OCI-LY3 (cell line): ENCODE data around the gene NUP58.
A peak's percentile ranks its signal among the peaks of the same experiment; 100 is the strongest.

Source experiments
- H2AFZ ChIP-seq: fragments of 200-600, 300-600 bp; shearing (Covaris generic); 2 replicates; pipeline ENCODE4 v1.6.0; 2014; ENCODE audit warnings: antibody characterized with exemption, low read depth, low read length
- H3K27ac ChIP-seq: fragments of 200-600, 300-600 bp; sonication (generic); 2 replicates; pipeline ENCODE4 v1.5.1; 2014; ENCODE audit warnings: mild to moderate bottlenecking, low read length, moderate library complexity, mixed read lengths
- H3K27me3 ChIP-seq: fragments of 200-600, 300-600 bp; sonication (generic); 2 replicates; pipeline ENCODE4 v1.6.1; 2014; ENCODE audit warnings: low read depth, low read length, mixed read lengths
- H3K36me3 ChIP-seq: fragments of 200-600, 300-600 bp; sonication (generic); replicated peaks from 2 replicates; pipeline ENCODE3; 2014; ENCODE audit warnings: low read depth, low read length, mixed read lengths
- H3K4me1 ChIP-seq: fragments of 300-600, 200-600 bp; sonication (generic); 2 replicates; pipeline ENCODE4 v1.6.1; 2014; ENCODE audit warnings: low read length, mixed read lengths
- H3K4me2 ChIP-seq: fragments of 200-600, 300-600 bp; sonication (generic); 2 replicates; pipeline ENCODE4 v1.6.1; 2014; ENCODE audit warnings: low read length, mixed read lengths
- H3K4me3 ChIP-seq: fragments of 300-600, 200-600 bp; sonication (generic); 2 replicates; pipeline ENCODE4 v1.5.1; 2014; ENCODE audit warnings: antibody characterized with exemption, mild to moderate bottlenecking, low read length, moderate library complexity
- H3K79me2 ChIP-seq: fragments of 300-600, 200-600 bp; shearing (Covaris generic); 2 replicates; pipeline ENCODE4 v1.6.1; 2014; ENCODE audit warnings: mild to moderate bottlenecking, low read length, mixed read lengths
- H3K9ac ChIP-seq: fragments of 300-600, 200-600 bp; shearing (Covaris generic); 2 replicates; pipeline ENCODE4 v1.6.0; 2014; ENCODE audit warnings: mild to moderate bottlenecking, low read length, moderate library complexity
- H3K9me3 ChIP-seq: fragments of 200-600, 300-600 bp; shearing (Covaris generic); 2 replicates; pipeline ENCODE4 v1.6.1; 2014; ENCODE audit warnings: low read length, mixed read lengths; ENCODE audit not compliant: insufficient read depth
- H4K20me1 ChIP-seq: fragments of 200-600, 300-600 bp; sonication (generic); 2 replicates; pipeline ENCODE4 v1.6.1; 2016; ENCODE audit warnings: low read length, mixed read lengths; ENCODE audit not compliant: insufficient read depth
- EZH2phosphoT487 ChIP-seq: fragments of 200-600 bp; shearing (Covaris generic); IDR thresholded peaks from 2 replicates; pipeline ENCODE4 v1.6.1; 2018; ENCODE audit warnings: antibody characterized with exemption, mixed run types, low read depth
- TF ChIP-seq, protein P1 (sequence below): fragments of 200-600, 300-600 bp; sonication (generic); IDR thresholded peaks from 2 replicates; pipeline ENCODE4 v1.5.1; 2014; ENCODE audit warnings: antibody characterized with exemption, low read length, low read depth

Gene NUP58

GRCh38 chr13:25375727-25376358 is 74.4 kb downstream of the NUP58 start:
- H3K4me2 ChIP-seq = peak overlapping the region; percentile 49
- no peak overlapping the region for H3K9ac ChIP-seq
- H4K20me1 ChIP-seq = no peaks in the 10 kb centered on the region
- peak overlapping the region; percentile 43; the same call in 1 of the 2 replicates for H2AFZ ChIP-seq
- H3K36me3 ChIP-seq = no peaks in the 10 kb centered on the region
- peaks cover 3% of the 10 kb centered on the region; the same call in 1 of the 2 replicates for H3K27me3 ChIP-seq
- 0 out of 2 replicates have a peak, but pooled peaks cover 6% of the 10 kb centered on the region for H3K4me1 ChIP-seq
- TF ChIP-seq EZH2phosphoT487 = no peak
- TF ChIP-seq, protein P1, sequence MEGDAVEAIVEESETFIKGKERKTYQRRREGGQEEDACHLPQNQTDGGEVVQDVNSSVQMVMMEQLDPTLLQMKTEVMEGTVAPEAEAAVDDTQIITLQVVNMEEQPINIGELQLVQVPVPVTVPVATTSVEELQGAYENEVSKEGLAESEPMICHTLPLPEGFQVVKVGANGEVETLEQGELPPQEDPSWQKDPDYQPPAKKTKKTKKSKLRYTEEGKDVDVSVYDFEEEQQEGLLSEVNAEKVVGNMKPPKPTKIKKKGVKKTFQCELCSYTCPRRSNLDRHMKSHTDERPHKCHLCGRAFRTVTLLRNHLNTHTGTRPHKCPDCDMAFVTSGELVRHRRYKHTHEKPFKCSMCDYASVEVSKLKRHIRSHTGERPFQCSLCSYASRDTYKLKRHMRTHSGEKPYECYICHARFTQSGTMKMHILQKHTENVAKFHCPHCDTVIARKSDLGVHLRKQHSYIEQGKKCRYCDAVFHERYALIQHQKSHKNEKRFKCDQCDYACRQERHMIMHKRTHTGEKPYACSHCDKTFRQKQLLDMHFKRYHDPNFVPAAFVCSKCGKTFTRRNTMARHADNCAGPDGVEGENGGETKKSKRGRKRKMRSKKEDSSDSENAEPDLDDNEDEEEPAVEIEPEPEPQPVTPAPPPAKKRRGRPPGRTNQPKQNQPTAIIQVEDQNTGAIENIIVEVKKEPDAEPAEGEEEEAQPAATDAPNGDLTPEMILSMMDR = peak; percentile 71
- H3K9me3 ChIP-seq = no peaks in the 10 kb centered on the region
- no peak overlapping the region for H3K27ac ChIP-seq
- H3K79me2 ChIP-seq = no peaks in the 10 kb centered on the region
- H3K4me3 ChIP-seq = peak overlapping the region; percentile 50

DNA sequence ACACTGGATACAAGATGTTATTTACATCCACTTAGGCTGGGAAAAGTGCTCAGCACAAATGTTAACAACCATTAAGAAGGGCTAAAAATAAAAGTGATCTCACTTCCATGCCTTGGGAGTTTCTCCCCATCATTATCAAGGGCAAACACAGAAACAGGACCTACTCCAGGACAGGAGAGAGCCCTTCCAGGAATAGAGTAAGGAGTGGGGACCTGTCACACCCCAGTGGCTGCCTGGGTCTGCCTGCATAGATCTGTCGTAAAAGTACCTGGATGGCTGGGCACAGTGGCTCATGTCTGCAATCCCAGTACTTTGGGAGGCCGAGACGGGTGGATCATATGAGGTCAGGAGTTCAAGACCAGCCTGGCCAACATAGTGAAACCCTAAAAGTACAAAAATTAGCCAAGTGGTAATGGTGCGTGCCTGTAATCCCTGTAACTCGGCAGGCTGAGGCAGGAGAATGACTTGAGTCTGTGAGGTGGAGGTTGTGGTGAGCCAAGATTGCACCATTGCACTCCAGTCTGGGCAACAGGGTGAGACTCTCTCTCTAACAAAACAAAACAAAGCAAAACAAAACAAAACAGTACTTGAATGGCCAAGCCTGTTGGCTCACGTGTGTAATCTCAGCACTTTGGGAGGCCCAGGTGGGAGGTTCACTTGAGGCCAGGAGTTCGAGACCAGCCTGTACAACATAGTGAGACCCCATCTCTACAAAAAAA is 76.0 kb downstream of the NUP58 start:
- Histone ChIP-seq H3K4me3 (no peak overlapping the region), H3K9ac (no peak overlapping the region), H3K36me3 (no peaks in the 10 kb centered on the region), H3K27me3 (peaks cover 6% of the 10 kb centered on the region; the same call in 1 of the 2 replicates), H3K4me1 (0 out of 2 replicates have a peak, but pooled peaks cover 6% of the 10 kb centered on the region), H3K4me2 (no peak overlapping the region), H2AFZ (no peak overlapping the region), H3K9me3 (no peaks in the 10 kb centered on the region), H3K79me2 (no peaks in the 10 kb centered on the region), H3K27ac (no peak overlapping the region), H4K20me1 (no peaks in the 10 kb centered on the region)
- TF ChIP-seq, protein P1 = no peak
- TF ChIP-seq EZH2phosphoT487 = no peak

GRCh38 chr13:25378528-25378927 is 77.1 kb downstream of the NUP58 start:
- no peak for TF ChIP-seq EZH2phosphoT487
- TF ChIP-seq, protein P1 = no peak

DNA sequence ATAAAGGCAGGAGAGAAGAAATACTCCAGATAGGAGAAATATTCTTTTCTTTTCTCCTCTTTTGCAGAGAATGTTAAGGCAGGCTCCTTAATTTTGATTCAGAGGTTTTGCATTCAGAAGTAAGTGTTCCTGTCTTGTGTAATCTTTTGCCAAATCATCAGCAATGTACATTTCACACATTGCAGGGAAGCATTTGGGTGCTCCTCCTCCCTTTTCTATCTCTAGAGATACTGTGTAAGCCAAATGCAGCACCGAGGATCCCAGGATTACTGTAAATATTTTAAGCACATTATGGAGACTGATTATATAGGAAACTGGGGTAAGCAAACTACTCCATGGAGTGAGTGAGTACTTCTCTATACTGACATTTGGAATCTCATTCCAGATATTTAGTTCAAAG is 77.6 kb downstream of the NUP58 start:
- H4K20me1 ChIP-seq = no peaks in the 10 kb centered on the region
- H3K4me3 ChIP-seq = no peak overlapping the region
- TF ChIP-seq EZH2phosphoT487 = no peak
- TF ChIP-seq, protein P1 = no peak
- no peaks in the 10 kb centered on the region for H3K36me3 ChIP-seq
- H2AFZ ChIP-seq = no peak overlapping the region
- H3K4me1 ChIP-seq = 0 out of 2 replicates have a peak, but pooled peaks cover 6% of the 10 kb centered on the region
- H3K9me3 ChIP-seq = no peaks in the 10 kb centered on the region
- H3K27me3 ChIP-seq = peaks cover 8% of the 10 kb centered on the region
- H3K27ac ChIP-seq = no peak overlapping the region
- no peak overlapping the region for H3K9ac ChIP-seq
- H3K4me2 ChIP-seq = no peak overlapping the region
- no peaks in the 10 kb centered on the region for H3K79me2 ChIP-seq

More at GRCh38 chr13:25378528-25378927, 77.1 kb downstream of the NUP58 start:
- no peak overlapping the region for H3K4me3 ChIP-seq
- no peak overlapping the region for H3K9ac ChIP-seq
- H3K4me1 ChIP-seq = 0 out of 2 replicates have a peak, but pooled peaks cover 6% of the 10 kb centered on the region
- H3K27me3 ChIP-seq = peaks cover 6% of the 10 kb centered on the region; the same call in 1 of the 2 replicates
- no peak overlapping the region for H2AFZ ChIP-seq
- no peaks in the 10 kb centered on the region for H3K79me2 ChIP-seq
- no peaks in the 10 kb centered on the region for H3K36me3 ChIP-seq
- no peaks in the 10 kb centered on the region for H3K9me3 ChIP-seq
- no peak overlapping the region for H3K4me2 ChIP-seq
- H3K27ac ChIP-seq = no peak overlapping the region
- H4K20me1 ChIP-seq = no peaks in the 10 kb centered on the region
